T-cell (primary cell): Measurements from ENCODE around the gene ARID3A. TPM values are rescaled to one million over a fixed set of nuclear protein-coding genes. Genes with fewer than 3 reads are reported as not detected.

ENCODE experiments used
- ATAC-seq, 4 experiments: fragments of 200-7000 bp in 3 of 4; fragments of 150-1000 bp in 1 of 4; cut with Tn5 transposase; replicated peaks in 1 of 4; 1 replicate in 3 of 4; 2 replicates in 1 of 4; pipeline ENCODE4 v1.10.0; 2021; ENCODE audit warnings: moderate library complexity in 3 of 4, mild to moderate bottlenecking in 2 of 4, moderate number of reproducible peaks in 1 of 4
- CTCF ChIA-PET, 2 donors: fragments of 300-600 bp; sonication (Branson Sonifier 250); formaldehyde crosslinking; loops; one replicate each; lab custom pipeline; 2022; ENCODE audit warnings: antibody characterized with exemption in 2 of 2; lab: Charles Lee
- POLR2A ChIA-PET, 2 donors: fragments of 300-600 bp; sonication (Branson Sonifier 250); formaldehyde crosslinking; loops; one replicate each; lab custom pipeline; 2022; ENCODE audit warnings: antibody characterized with exemption in 2 of 2; lab: Charles Lee
- DNase-seq, 35 experiments: peaks; one replicate each; pipeline versions ENCODE4 v3.0.0 to v3.0.0-alpha.2; 2013 to 2023
- H3K27ac ChIP-seq: one replicate; pipeline ENCODE4 v1.5.1; 2013; ENCODE audit warnings: low read length
- H3K27me3 ChIP-seq, 2 experiments: replicated peaks in 1 of 2; 1 replicate in 1 of 2; 2 replicates in 1 of 2; pipeline versions ENCODE4 v1.6.1 to v1.7.0; 2013; ENCODE audit warnings: low read length in 1 of 2, mixed read lengths in 1 of 2; ENCODE audit not compliant: control insufficient read depth in 2 of 2, insufficient read depth in 2 of 2; ENCODE audit errors: extremely low read depth in 1 of 2
- H3K36me3 ChIP-seq, 2 donors: 1 replicate in 1 of 2; 2 replicates in 1 of 2; pipeline versions ENCODE4 v1.6.1 to v1.7.0; 2013; ENCODE audit warnings: low read length in 1 of 2; ENCODE audit not compliant: control insufficient read depth in 2 of 2, insufficient read depth in 1 of 2; ENCODE audit errors: extremely low read depth in 1 of 2
- H3K4me1 ChIP-seq, 2 experiments: 1 replicate in 1 of 2; 2 replicates in 1 of 2; pipeline versions ENCODE4 v1.6.1 to v1.7.0; 2013; ENCODE audit warnings: low read length in 2 of 2, mixed read lengths in 1 of 2; ENCODE audit not compliant: insufficient read depth in 2 of 2, control insufficient read depth in 1 of 2; ENCODE audit errors: extremely low read depth in 1 of 2
- H3K4me3 ChIP-seq, 2 donors: 1 replicate in 1 of 2; 2 replicates in 1 of 2; pipeline versions ENCODE4 v1.5.1 to v1.7.0; 2013; ENCODE audit warnings: mild to moderate bottlenecking in 2 of 2, low read length in 1 of 2, moderate library complexity in 1 of 2; ENCODE audit not compliant: control insufficient read depth in 1 of 2; ENCODE audit errors: extremely low read depth in 1 of 2
- H3K9me3 ChIP-seq: 2 replicates; pipeline ENCODE4 v1.7.0; 2013
- H3K27ac Mint-ChIP-seq, 2 donors: one replicate each; pipeline ENCODE4 v1.8.0; 2020 to 2021; ENCODE audit warnings: mild to moderate bottlenecking in 2 of 2, mixed read lengths in 2 of 2
- H3K27me3 Mint-ChIP-seq, 2 donors: one replicate each; pipeline ENCODE4 v1.8.0; 2021 to 2022; ENCODE audit warnings: mixed read lengths in 2 of 2
- H3K36me3 Mint-ChIP-seq: one replicate; pipeline ENCODE4 v1.8.0; 2021; ENCODE audit warnings: mixed read lengths
- H3K4me1 Mint-ChIP-seq, 3 donors: one replicate each; pipeline ENCODE4 v1.8.0; 2020 to 2022; ENCODE audit warnings: mixed read lengths in 3 of 3, mild to moderate bottlenecking in 1 of 3
- H3K4me3 Mint-ChIP-seq, 3 donors: one replicate each; pipeline ENCODE4 v1.8.0; 2020 to 2022; ENCODE audit warnings: mild to moderate bottlenecking in 3 of 3, mixed read lengths in 3 of 3, moderate library complexity in 3 of 3
- H3K9me3 Mint-ChIP-seq, 3 donors: one replicate each; pipeline ENCODE4 v1.8.0; 2020 to 2022; ENCODE audit warnings: mixed read lengths in 3 of 3
- WGBS: methylation state at CpG from one replicate; pipeline ENCODE4 v1.1.5; 2013; ENCODE audit warnings: missing lambda C conversion rate; ENCODE audit not compliant: insufficient coverage; 5-methylcytosine and 5-hydroxymethylcytosine counted together
- total RNA-seq, 35 experiments: library from RNA in 6 of 35; stranded (reverse) in 6 of 35; fragments of 120-200 nt in 1 of 35; gene quantifications; one replicate each; pipeline versions ENCODE4 v1.2.1 to v1.2.4 and lab custom pipeline; 2013 to 2026

The ARID3A gene
- total RNA-seq, 5 donors from 2014 or later (not counting 1 experiment from before 2014, with no cell fraction given), result 9.8 to 13.2 (median 12.0) TPM

GRCh38 chr19:988510-988909 lies 62.7 kb downstream of the ARID3A start:
- no peak overlapping the region for H3K4me3 Mint-ChIP-seq

GRCh38 chr19:989381-990081 lies 63.7 kb downstream of the ARID3A start:
- 89% methylated on average over 24 of the region's 25 CpGs for whole genome bisulfite sequencing
- no peak overlapping the region for H3K4me3 Mint-ChIP-seq
- H3K27ac ChIP-seq, result no peak overlapping the region
- peaks cover 33 to 35% of the 10 kb centered on the region in 2 donors for H3K36me3 ChIP-seq
- ATAC-seq (no peak), DNase-seq (no peak)
- H3K4me1 Mint-ChIP-seq, result peaks cover 8 to 12% (median 12%) of the 10 kb centered on the region in 3 donors
- peaks cover 13% of the 10 kb centered on the region for H3K36me3 Mint-ChIP-seq
- no peaks in the 10 kb centered on the region for H3K27me3 ChIP-seq
- CTCF ChIA-PET, result no interaction called here
- no peak overlapping the region for H3K4me3 ChIP-seq
- no peaks in the 10 kb centered on the region for H3K9me3 ChIP-seq
- H3K27ac Mint-ChIP-seq, result no peak overlapping the region
- no peaks in the 10 kb centered on the region for H3K27me3 Mint-ChIP-seq
- peaks cover 4 to 22% of the 10 kb centered on the region in 2 experiments for H3K4me1 ChIP-seq
- POLR2A ChIA-PET, result no interaction called here
- no peaks in the 10 kb centered on the region for H3K9me3 Mint-ChIP-seq

More at GRCh38 chr19:988510-988909, 62.7 kb downstream of the ARID3A start:
- ChIA-PET CTCF (no interaction called here), POLR2A (no interaction called here)
- Mint-ChIP-seq H3K36me3 (peaks cover 13% of the 10 kb centered on the region), H3K27ac (no peak overlapping the region), H3K4me1 (peaks cover 13 to 18% (median 17%) of the 10 kb centered on the region in 3 donors), H3K27me3 (no peaks in the 10 kb centered on the region), H3K9me3 (no peaks in the 10 kb centered on the region)
- H3K9me3 ChIP-seq, result no peaks in the 10 kb centered on the region
- peaks cover 25 to 35% of the 10 kb centered on the region in 2 donors for H3K36me3 ChIP-seq
- no peaks in the 10 kb centered on the region for H3K27me3 ChIP-seq
- no peak for DNase-seq
- 92% methylated on average over 10 of the region's 15 CpGs for WGBS
- ATAC-seq, result no peak
- peaks cover 9 to 29% of the 10 kb centered on the region in 2 experiments for H3K4me1 ChIP-seq
- no peak overlapping the region for H3K4me3 ChIP-seq
- no peak overlapping the region for H3K27ac ChIP-seq

GRCh38 chr19:990119-990571 lies 64.3 kb downstream of the ARID3A start:
- POLR2A ChIA-PET, result interaction anchor here in 1 of 2 donors (0.6 kb wide), 1 partner anchor 40 kb away, joined by 5 read pairs; no protein-coding TSS in a partner anchor
- ATAC-seq, result no peak
- Mint-ChIP-seq H3K9me3 (no peaks in the 10 kb centered on the region), H3K4me1 (peaks cover 2 to 7% (median 6%) of the 10 kb centered on the region in 3 donors), H3K27ac (no peak overlapping the region), H3K27me3 (no peaks in the 10 kb centered on the region), H3K4me3 (no peak overlapping the region), H3K36me3 (peaks cover 13% of the 10 kb centered on the region)
- no peak overlapping the region for H3K4me3 ChIP-seq
- CTCF ChIA-PET, result no interaction called here
- DNase-seq, result no peak
- H3K27me3 ChIP-seq, result no peaks in the 10 kb centered on the region
- H3K27ac ChIP-seq, result no peak overlapping the region
- no peaks in the 10 kb centered on the region for H3K9me3 ChIP-seq
- peaks cover 0 to 16% of the 10 kb centered on the region in 2 experiments for H3K4me1 ChIP-seq
- peaks cover 33 to 35% of the 10 kb centered on the region in 2 donors for H3K36me3 ChIP-seq
- 95% methylated on average over 23 of the region's 27 CpGs for WGBS

- WGBS, result 94% methylated on average over 23 of the region's 23 CpGs
- Mint-ChIP-seq H3K4me1 (peaks cover 0 to 3% (median 2%) of the 10 kb centered on the region in 3 donors), H3K4me3 (no peak overlapping the region), H3K36me3 (peaks cover 13% of the 10 kb centered on the region), H3K27me3 (no peaks in the 10 kb centered on the region), H3K9me3 (no peaks in the 10 kb centered on the region), H3K27ac (no peak overlapping the region)
- Histone ChIP-seq H3K36me3 (peaks cover 33 to 34% of the 10 kb centered on the region in 2 donors), H3K4me1 (peaks cover 0 to 18% of the 10 kb centered on the region in 2 experiments), H3K27ac (no peak overlapping the region), H3K4me3 (no peak overlapping the region), H3K27me3 (peaks cover 0 to 5% of the 10 kb centered on the region in 2 experiments), H3K9me3 (no peaks in the 10 kb centered on the region)
- CTCF ChIA-PET, result no interaction called here
- ATAC-seq, result no peak
- POLR2A ChIA-PET, result interaction anchor here in 1 of 2 donors (0.6 kb wide), 1 partner anchor 41 kb away, joined by 5 read pairs; no protein-coding TSS in a partner anchor
- DNase-seq, result no peak
Measured at GRCh38 chr19:990746-991145, 64.9 kb downstream of the ARID3A start.

- DNase-seq (peak in 31 of 35 experiments; percentile 28 to 72 (median 59)), ATAC-seq (peak; percentile 22 to 67 (median 42))
- H3K36me3 Mint-ChIP-seq, result peaks cover 13% of the 10 kb centered on the region
- no peak overlapping the region for H3K27ac Mint-ChIP-seq
- H3K9me3 Mint-ChIP-seq, result no peaks in the 10 kb centered on the region
- peaks cover 2 to 4% (median 3%) of the 10 kb centered on the region in 3 donors for H3K4me1 Mint-ChIP-seq
- Histone ChIP-seq H3K27me3 (peaks cover 0 to 11% of the 10 kb centered on the region in 2 experiments), H3K27ac (no peak overlapping the region), H3K36me3 (peaks cover 28 to 30% of the 10 kb centered on the region in 2 donors), H3K4me3 (no peak overlapping the region), H3K4me1 (peaks cover 2 to 24% of the 10 kb centered on the region in 2 experiments), H3K9me3 (no peaks in the 10 kb centered on the region)
- no peaks in the 10 kb centered on the region for H3K27me3 Mint-ChIP-seq
- no peak overlapping the region for H3K4me3 Mint-ChIP-seq
- ChIA-PET CTCF (no interaction called here), POLR2A (no interaction called here)
- WGBS, result 92% methylated on average over 21 of the region's 47 CpGs
Measured at GRCh38 chr19:991174-991931, 65.5 kb downstream of the ARID3A start.

GRCh38 chr19:991932-992669 lies 66.3 kb downstream of the ARID3A start:
- H3K9me3 Mint-ChIP-seq, result no peaks in the 10 kb centered on the region
- ChIA-PET POLR2A (interaction anchor here in 1 of 2 donors (0.5 kb wide), 1 partner anchor 255 kb away, joined by 3 read pairs; no protein-coding TSS in a partner anchor), CTCF (no interaction called here)
- WGBS, result 95% methylated on average over 21 of the region's 42 CpGs
- H3K27me3 Mint-ChIP-seq, result no peaks in the 10 kb centered on the region
- H3K27ac ChIP-seq, result no peak overlapping the region
- H3K4me1 ChIP-seq, result peaks cover 2 to 31% of the 10 kb centered on the region in 2 experiments
- DNase-seq (no peak), ATAC-seq (no peak)
- no peaks in the 10 kb centered on the region for H3K9me3 ChIP-seq
- H3K27me3 ChIP-seq, result peaks cover 0 to 16% of the 10 kb centered on the region in 2 experiments
- H3K36me3 Mint-ChIP-seq, result peaks cover 7% of the 10 kb centered on the region
- H3K36me3 ChIP-seq, result peaks cover 23 to 30% of the 10 kb centered on the region in 2 donors
- no peak overlapping the region for H3K4me3 ChIP-seq
- H3K4me1 Mint-ChIP-seq, result peaks cover 6 to 11% (median 7%) of the 10 kb centered on the region in 3 donors
- no peak overlapping the region for H3K4me3 Mint-ChIP-seq
- H3K27ac Mint-ChIP-seq, result no peak overlapping the region
